ENCODE data around the gene KIAA0825.

GRCh38 chr5:94374336-94374735, 244.1 kb downstream of the KIAA0825 start:
- TF ChIP-seq CTCF (IDR thresholded peaks at IDR 0.05; ENCODE audit: low read depth, low read length), result no peak
- TF ChIP-seq EZH2phosphoT487 (IDR thresholded peaks at IDR 0.05; ENCODE audit: low read depth), result no peak
